ENCODE measurements around the gene NPAS1. TPM values are rescaled to one million over a fixed set of nuclear protein-coding genes. Genes with fewer than 3 reads are reported as not detected.

The NPAS1 gene
- total RNA-seq, 2 experiments from 2014 or later = 1.1 to 2.1 TPM

GRCh38 chr19:47067215-47067847 is 47.7 kb downstream of the NPAS1 start:
- ChIA-PET CTCF (no interaction called here), POLR2A (no interaction called here)
- Histone ChIP-seq H3K4me3 (ENCODE audit: low read length) (no peak overlapping the region), H3K36me3 (ENCODE audit: insufficient read depth, low read length) (peaks cover 68% of the 10 kb centered on the region), H3K4me1 (ENCODE audit: insufficient read depth, low read length) (no peaks in the 10 kb centered on the region), H3K27me3 (ENCODE audit: control insufficient read depth in 1 of 2, insufficient read depth in 2 of 2, low read length in 2 of 2) (no peaks in the 10 kb centered on the region), H3K27ac (ENCODE audit: low read depth in 1 of 2, low read length in 2 of 2) (no peak overlapping the region), H3K9me3 (ENCODE audit: control insufficient read depth in 1 of 2, insufficient read depth in 1 of 2, low read length in 2 of 2) (no peaks in the 10 kb centered on the region)
- ATAC-seq (ENCODE audit: poor library complexity) (no peak), DNase-seq (no peak)
- no peak for TF ChIP-seq CTCF (IDR thresholded peaks at IDR 0.05)
- no peaks in the 10 kb centered on the region for H3K9me3 Mint-ChIP-seq
- intact Hi-C loops (cut with DNase I, micrococcal nuclease) = no loop called here
- no peak overlapping the region for H3K4me3 Mint-ChIP-seq
- peaks cover 68% of the 10 kb centered on the region for H3K36me3 Mint-ChIP-seq (ENCODE audit: low read depth)
- no peaks in the 10 kb centered on the region for H3K27me3 Mint-ChIP-seq
- H3K4me1 Mint-ChIP-seq (ENCODE audit: low read depth) = no peaks in the 10 kb centered on the region
- H3K27ac Mint-ChIP-seq = no peak overlapping the region

GRCh38 chr19:47068246-47068645 is 48.6 kb downstream of the NPAS1 start:
- ATAC-seq (ENCODE audit: poor library complexity) (no peak), DNase-seq (peak in 1 of 14 experiments; percentile 14)
- H3K4me3 ChIP-seq (ENCODE audit: low read length) = no peak overlapping the region
- intact Hi-C loops (cut with DNase I, micrococcal nuclease) = no loop called here
- H3K27me3 Mint-ChIP-seq = no peaks in the 10 kb centered on the region
- ChIA-PET CTCF (no interaction called here), POLR2A (no interaction called here)
- H3K36me3 ChIP-seq (ENCODE audit: insufficient read depth, low read length) = peaks cover 73% of the 10 kb centered on the region
- no peak overlapping the region for H3K27ac Mint-ChIP-seq
- H3K4me3 Mint-ChIP-seq = no peak overlapping the region
- H3K4me1 ChIP-seq (ENCODE audit: insufficient read depth, low read length) = no peaks in the 10 kb centered on the region
- H3K27me3 ChIP-seq (ENCODE audit: control insufficient read depth in 1 of 2, insufficient read depth in 2 of 2, low read length in 2 of 2) = no peaks in the 10 kb centered on the region
- no peaks in the 10 kb centered on the region for H3K9me3 Mint-ChIP-seq
- H3K9me3 ChIP-seq (ENCODE audit: control insufficient read depth in 1 of 2, insufficient read depth in 1 of 2, low read length in 2 of 2) = no peaks in the 10 kb centered on the region
- peaks cover 75% of the 10 kb centered on the region for H3K36me3 Mint-ChIP-seq (ENCODE audit: low read depth)
- TF ChIP-seq CTCF (IDR thresholded peaks at IDR 0.05) = no peak
- no peaks in the 10 kb centered on the region for H3K4me1 Mint-ChIP-seq (ENCODE audit: low read depth)
- H3K27ac ChIP-seq (ENCODE audit: low read depth in 1 of 2, low read length in 2 of 2) = no peak overlapping the region

- H3K27ac Mint-ChIP-seq = no peak overlapping the region
- no peak for TF ChIP-seq CTCF (IDR thresholded peaks at IDR 0.05)
These were observed 49.3 kb downstream of the NPAS1 start for GRCh38 chr19:47068876-47069406.

More at GRCh38 chr19:47068876-47069406, 49.3 kb downstream of the NPAS1 start:
- ATAC-seq (ENCODE audit: poor library complexity) = no peak
- DNase-seq = peak in 1 of 14 experiments; percentile 17
- POLR2A ChIA-PET = no interaction called here
- no peak overlapping the region for H3K4me3 ChIP-seq (ENCODE audit: low read length)
- no peak overlapping the region for H3K27ac ChIP-seq (ENCODE audit: low read depth in 1 of 2, low read length in 2 of 2)
- H3K36me3 Mint-ChIP-seq (ENCODE audit: low read depth) = peaks cover 78% of the 10 kb centered on the region
- intact Hi-C loops (cut with DNase I, micrococcal nuclease) = no loop called here
- H3K9me3 ChIP-seq (ENCODE audit: control insufficient read depth in 1 of 2, insufficient read depth in 1 of 2, low read length in 2 of 2) = no peaks in the 10 kb centered on the region
- no peaks in the 10 kb centered on the region for H3K9me3 Mint-ChIP-seq
- H3K4me1 Mint-ChIP-seq (ENCODE audit: low read depth) = no peaks in the 10 kb centered on the region
- H3K36me3 ChIP-seq (ENCODE audit: insufficient read depth, low read length) = peaks cover 79% of the 10 kb centered on the region
- no peaks in the 10 kb centered on the region for H3K27me3 ChIP-seq (ENCODE audit: control insufficient read depth in 1 of 2, insufficient read depth in 2 of 2, low read length in 2 of 2)
- H3K4me3 Mint-ChIP-seq = no peak overlapping the region
- no peaks in the 10 kb centered on the region for H3K27me3 Mint-ChIP-seq
- CTCF ChIA-PET = no interaction called here
- H3K4me1 ChIP-seq (ENCODE audit: insufficient read depth, low read length) = no peaks in the 10 kb centered on the region

Data from CD4-positive, alpha-beta T cell (primary cell).